GM12878 (cell line): ENCODE data around the gene EXOSC6. TPM values are rescaled to one million over a fixed set of nuclear protein-coding genes. Genes with fewer than 3 reads are reported as not detected.
"Not testable (repeated sequence)": the region's sequence is repeated elsewhere in the genome, so short reads cannot be mapped to it uniquely, and the experiment has no call there.

ENCODE experiments used
- ATAC-seq: fragments of 200-7000 bp; cut with Tn5 transposase; 3 replicates; pipeline ENCODE4 v1.9.1; 2020; ENCODE audit warnings: mild to moderate bottlenecking, moderate library complexity
- BruUV-seq: library from RNA; stranded (reverse); fragments of 400-500 nt; replicated peaks from 2 replicates; lab custom pipeline; 2021; lab: Mats Ljungman, UMichigan
- CTCF ChIA-PET: fragments of 300-600 bp; sonication (Branson Sonifier 250); formaldehyde crosslinking; extraction: SDS; loops from one replicate; lab custom pipeline; 2021; ENCODE audit warnings: inconsistent platforms; lab: Yijun Ruan, JAX
- POLR2A ChIA-PET: fragments of 350-600 bp; formaldehyde crosslinking; extraction: SDS; loops from one replicate; lab custom pipeline; 2021; ENCODE audit warnings: inconsistent platforms; lab: Charles Lee
- RAD21 ChIA-PET: fragments of 300-600 bp; sonication (Branson Sonifier 250); formaldehyde crosslinking; loops from one replicate; lab custom pipeline; 2023; ENCODE audit warnings: antibody characterized with exemption; ENCODE audit not compliant: unreplicated experiment; lab: Charles Lee
- SMC1A ChIA-PET: fragments of 300-600 bp; sonication (Branson Sonifier 250); formaldehyde crosslinking; loops from one replicate; lab custom pipeline; 2023; ENCODE audit not compliant: unreplicated experiment, uncharacterized antibody; lab: Charles Lee
- DNase-seq: peaks from one replicate; pipeline ENCODE4 v3.0.0-alpha.2; 2011; ENCODE audit warnings: low read depth, low spot score
- FAIRE-seq: peaks from 3 replicates; lab custom pipeline; 2011; peaks lifted over from hg19 to GRCh38; lab: Jason Lieb, UNC
- H2AFZ ChIP-seq: 2 replicates; pipeline ENCODE4 v1.6.0; 2011; ENCODE audit warnings: low read depth, low read length, control low read depth; ENCODE audit not compliant: control insufficient read depth
- H3K27ac ChIP-seq: 2 replicates; pipeline ENCODE4 v1.5.1; 2011; ENCODE audit warnings: control low read depth; ENCODE audit not compliant: control insufficient read depth, insufficient read depth
- H3K27me3 ChIP-seq, 2 experiments: replicated peaks in 1 of 2; 2 replicates each; pipeline versions ENCODE4 v1.6.0 to v1.6.1; 2011; ENCODE audit warnings: low read length in 1 of 2; ENCODE audit not compliant: control insufficient read depth in 2 of 2, insufficient read depth in 2 of 2
- H3K36me3 ChIP-seq, 2 experiments: 2 replicates each; pipeline ENCODE4 v1.5.1; 2011; ENCODE audit warnings: low read length in 1 of 2; ENCODE audit not compliant: control insufficient read depth in 2 of 2, insufficient read depth in 2 of 2
- H3K4me1 ChIP-seq: 2 replicates; pipeline ENCODE4 v1.6.1; 2011; ENCODE audit warnings: mild to moderate bottlenecking, low read length, moderate library complexity, mixed read lengths; ENCODE audit not compliant: control insufficient read depth, insufficient read depth
- H3K4me2 ChIP-seq: 2 replicates; pipeline ENCODE4 v1.6.0; 2011; ENCODE audit warnings: control low read depth; ENCODE audit not compliant: control insufficient read depth, insufficient read depth
- H3K4me3 ChIP-seq: fragments of 200-600 bp; sonication (generic); 2 replicates; pipeline ENCODE4 v1.5.1; 2016
- H3K79me2 ChIP-seq: 2 replicates; pipeline ENCODE4 v1.6.0; 2011; ENCODE audit warnings: low read length; ENCODE audit not compliant: control insufficient read depth, insufficient read depth
- H3K9ac ChIP-seq: 2 replicates; pipeline ENCODE4 v1.8.0; 2011; ENCODE audit warnings: low read length, control low read depth, mixed read lengths; ENCODE audit not compliant: control insufficient read depth, insufficient read depth
- H3K9me3 ChIP-seq: replicated peaks from 3 replicates; pipeline ENCODE4 v1.5.1; 2011; ENCODE audit warnings: mild to moderate bottlenecking, low read length; ENCODE audit not compliant: control insufficient read depth, insufficient read depth
- H4K20me1 ChIP-seq: 2 replicates; pipeline ENCODE4 v1.6.0; 2011; ENCODE audit not compliant: control insufficient read depth, insufficient read depth
- PKNOX1 ChIP-seq: fragments of 450-650 bp; IDR thresholded peaks from 2 replicates; pipeline ENCODE4 v1.6.1; 2016; ENCODE audit warnings: mild to moderate bottlenecking
- WGBS: methylation state at CpG from one replicate; pipeline ENCODE4 v1.1.6; 2016; ENCODE audit warnings: low lambda C conversion rate; ENCODE audit not compliant: insufficient replicate concordance, insufficient coverage; ENCODE audit errors: missing lambda C conversion rate; 5-methylcytosine and 5-hydroxymethylcytosine counted together
- in situ Hi-C: fragments of 300-500 bp; cut with MboI; formaldehyde crosslinking; loops from 9 replicates; pipeline ENCODE4 v1.14.3; 2018; ENCODE audit warnings: mixed read lengths
- intact Hi-C: fragments of 100-400 bp; cut with micrococcal nuclease; formaldehyde crosslinking; loops from one replicate; pipeline ENCODE4 v1.14.2; 2022; ENCODE audit not compliant: unreplicated experiment
- polyA plus RNA-seq, 11 experiments: library from polyadenylated mRNA; depleted of rRNA in 4 of 11; unstranded in 6 of 11; stranded (reverse) in 5 of 11; fragments of >200 nt; fragmentation: Nextera tagmentation in 4 of 11; fragmentation: Illumina TruSeq in 1 of 11; extraction: Ambion mirVana in 4 of 11; extraction: Trizol in 1 of 11; gene quantifications; 1 replicate in 1 of 11; 2 replicates in 10 of 11; pipeline versions ENCODE4 v1.2.1 to v1.2.3, GENCODE V29; 2011 to 2016; ENCODE audit warnings: inconsistent platforms in 2 of 11, missing spikeins in 2 of 11, low read depth in 1 of 11
- total RNA-seq, 4 experiments: library from RNA; depleted of rRNA in 3 of 4; stranded (reverse); fragments of >200 nt in 3 of 4; fragmentation: Illumina TruSeq in 1 of 4; extraction: Trizol in 1 of 4; gene quantifications; 2 replicates each; pipeline versions ENCODE4 v1.2.1 to v1.2.3, GENCODE V29; 2013 to 2021

Gene EXOSC6
- total and polyA plus RNA-seq, 10 of the 15 experiments (the other 5 are each of a cell fraction or from before 2014, with no cell fraction given): 8.2 to 27.5 (median 14.5) TPM

- CTCF ChIA-PET: not testable (repeated sequence)
- TF ChIP-seq PKNOX1: peak; percentile 38; the same call in 1 of the 2 replicates
- TF ChIP-seq, all 136 proteins: peak for 1; not testable (repeated sequence) for 135
- H3K27me3 ChIP-seq, H3K4me1 ChIP-seq, BruUV-seq, H3K79me2 ChIP-seq, H3K4me3 ChIP-seq, DNase-seq, H3K9ac ChIP-seq, H4K20me1 ChIP-seq, ATAC-seq, POLR2A ChIA-PET, H3K36me3 ChIP-seq, intact Hi-C loops, RAD21 ChIA-PET, H3K4me2 ChIP-seq, in situ Hi-C loops, H3K9me3 ChIP-seq, H2AFZ ChIP-seq, SMC1A ChIA-PET, FAIRE-seq, H3K27ac ChIP-seq: not testable (repeated sequence)
- WGBS: 21% methylated on average over 7 of the region's 8 CpGs
Measured at GRCh38 chr16:70200063-70200462, 51.7 kb downstream of the EXOSC6 start.

GRCh38 chr16:70199170-70199569, 52.6 kb downstream of the EXOSC6 start:
- H3K4me2 ChIP-seq, H2AFZ ChIP-seq, H3K9ac ChIP-seq, H3K4me1 ChIP-seq, H3K27ac ChIP-seq, H3K36me3 ChIP-seq, H4K20me1 ChIP-seq, DNase-seq, H3K4me3 ChIP-seq, RAD21 ChIA-PET, H3K9me3 ChIP-seq, BruUV-seq, SMC1A ChIA-PET, ATAC-seq, H3K79me2 ChIP-seq, CTCF ChIA-PET, POLR2A ChIA-PET, FAIRE-seq, H3K27me3 ChIP-seq, in situ Hi-C loops, intact Hi-C loops: not testable (repeated sequence)
- 66% methylated on average over 9 of the region's 9 CpGs for WGBS

GRCh38 chr16:70198666-70199065, 53.1 kb downstream of the EXOSC6 start:
- H3K27ac ChIP-seq, H3K4me1 ChIP-seq, intact Hi-C loops, H3K36me3 ChIP-seq, CTCF ChIA-PET, BruUV-seq, ATAC-seq, DNase-seq, H3K4me3 ChIP-seq, H4K20me1 ChIP-seq, H3K4me2 ChIP-seq, H3K9ac ChIP-seq, POLR2A ChIA-PET, H2AFZ ChIP-seq, H3K9me3 ChIP-seq, FAIRE-seq, SMC1A ChIA-PET, H3K79me2 ChIP-seq, RAD21 ChIA-PET, in situ Hi-C loops, H3K27me3 ChIP-seq: not testable (repeated sequence)
- WGBS: 56% methylated on average over 3 of the region's 3 CpGs

GRCh38 chr16:70198230-70198629, 53.5 kb downstream of the EXOSC6 start:
- FAIRE-seq, SMC1A ChIA-PET, H3K27ac ChIP-seq, ATAC-seq, H3K4me1 ChIP-seq, POLR2A ChIA-PET, H3K27me3 ChIP-seq, in situ Hi-C loops, CTCF ChIA-PET, RAD21 ChIA-PET, H3K79me2 ChIP-seq, H3K4me3 ChIP-seq, H2AFZ ChIP-seq, intact Hi-C loops, BruUV-seq, H4K20me1 ChIP-seq, H3K4me2 ChIP-seq, H3K9me3 ChIP-seq, H3K36me3 ChIP-seq, DNase-seq, H3K9ac ChIP-seq: not testable (repeated sequence)
- WGBS: 65% methylated on average over 9 of the region's 9 CpGs
